HG02885 (cell line): Measurements from ENCODE around the gene NDUFS8.

Experiments
- ATAC-seq: cut with Tn5 transposase; IDR thresholded peaks from one replicate; pipeline ENCODE4 v1.9.1; 2021; ENCODE audit warnings: mild to moderate bottlenecking; ENCODE audit not compliant: unreplicated experiment, poor library complexity

Gene NDUFS8

DNA sequence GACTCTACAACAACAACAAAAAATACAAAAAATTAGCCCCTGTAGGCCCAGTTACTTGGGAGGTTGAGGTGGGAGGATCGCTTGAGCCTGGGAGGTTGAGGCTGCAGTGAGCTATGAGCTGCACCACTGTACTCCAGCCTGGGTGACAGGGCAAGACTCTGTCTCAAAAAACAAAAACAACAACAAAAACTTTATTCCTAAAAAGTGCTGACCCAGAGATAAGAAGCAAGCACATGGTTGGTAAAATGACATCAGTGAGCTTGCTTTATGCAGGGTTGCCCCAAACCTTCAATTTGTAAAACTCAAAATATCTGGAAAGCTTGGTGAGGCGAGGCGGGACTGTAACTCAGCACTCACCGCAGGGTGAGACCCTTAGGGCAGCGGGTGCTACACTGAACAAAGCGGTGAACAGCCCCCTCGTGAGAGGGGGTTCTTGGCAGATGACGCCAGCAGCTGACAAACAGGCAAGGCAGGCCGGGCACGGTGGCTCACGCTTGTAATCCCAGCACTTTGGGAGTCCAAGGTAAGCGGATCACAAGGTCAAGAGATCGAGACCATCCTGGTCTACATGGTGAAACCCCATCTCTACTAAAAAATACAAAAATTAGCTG is 4.9 kb downstream of the NDUFS8 start:
- ATAC-seq = no peak

GRCh38 chr11:68036141-68036716 is 5.7 kb downstream of the NDUFS8 start:
- no peak for ATAC-seq

DNA sequence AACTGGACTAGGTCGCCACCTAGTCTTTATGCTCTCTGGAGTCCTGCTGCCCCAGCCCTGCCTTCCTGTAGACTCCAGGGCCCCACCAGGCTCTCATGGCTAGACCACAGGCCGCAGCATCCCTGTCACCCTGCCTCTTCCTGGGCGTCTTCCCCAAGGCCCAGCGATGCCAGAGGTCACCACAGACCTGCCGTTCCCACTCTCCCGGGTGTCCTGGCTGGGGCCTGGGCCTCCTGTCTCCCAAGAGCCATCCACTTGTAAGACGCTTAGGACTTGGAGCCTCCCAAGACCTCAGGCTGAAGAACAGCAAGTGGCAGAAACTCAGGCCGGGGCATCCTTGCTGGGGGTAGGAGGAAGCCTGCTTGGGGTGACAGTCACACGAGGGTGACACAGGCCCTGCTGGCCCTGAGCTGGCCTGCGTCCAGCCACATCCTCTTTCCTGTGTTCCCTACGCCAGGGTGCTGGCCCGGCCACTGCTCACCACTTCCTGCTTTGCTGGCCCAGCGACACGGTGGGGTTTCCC is 6.3 kb downstream of the NDUFS8 start:
- ATAC-seq = no peak

DNA sequence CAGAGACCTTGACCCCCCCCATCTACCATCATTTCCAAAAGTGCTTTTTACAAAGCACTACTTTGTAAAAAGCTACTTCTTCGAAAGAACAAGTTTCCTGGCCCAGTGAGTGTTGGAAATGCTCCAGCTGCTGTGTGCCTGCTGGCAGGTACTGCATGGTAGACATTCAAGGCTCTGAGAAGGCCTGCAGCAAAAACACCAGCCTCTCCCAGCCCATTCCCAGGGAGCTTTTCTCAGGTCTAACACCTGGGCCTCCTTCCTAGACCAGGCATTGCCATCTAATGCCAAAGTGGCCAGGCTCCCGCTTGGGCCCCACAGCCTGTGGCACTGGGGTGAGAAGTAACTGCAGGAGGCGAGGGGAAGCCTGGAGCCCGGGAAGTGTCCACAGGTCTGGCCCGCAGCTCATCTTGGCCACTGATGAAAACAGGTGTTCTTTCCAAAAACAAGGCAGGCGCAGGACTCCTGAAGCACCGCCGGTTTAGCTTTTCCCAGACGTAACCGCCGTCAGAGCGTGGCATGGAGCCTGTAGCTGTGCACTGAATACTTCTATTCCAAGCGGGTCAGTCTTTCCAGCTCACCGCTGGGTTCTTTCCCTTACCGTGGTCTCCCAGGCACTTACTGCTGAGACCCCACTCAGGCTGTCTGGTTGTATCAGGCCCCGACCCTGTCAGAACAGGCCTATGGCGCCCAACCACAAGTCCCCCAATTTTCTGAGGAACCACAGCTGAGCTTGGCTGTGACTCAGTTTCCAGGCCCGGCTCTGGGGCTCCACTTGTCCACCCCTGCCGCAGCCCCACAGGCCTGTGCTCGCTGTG is 7.1 kb downstream of the NDUFS8 start:
- ATAC-seq = no peak

- no peak for ATAC-seq
These were observed 7.8 kb downstream of the NDUFS8 start for GRCh38 chr11:68038226-68038717.

DNA sequence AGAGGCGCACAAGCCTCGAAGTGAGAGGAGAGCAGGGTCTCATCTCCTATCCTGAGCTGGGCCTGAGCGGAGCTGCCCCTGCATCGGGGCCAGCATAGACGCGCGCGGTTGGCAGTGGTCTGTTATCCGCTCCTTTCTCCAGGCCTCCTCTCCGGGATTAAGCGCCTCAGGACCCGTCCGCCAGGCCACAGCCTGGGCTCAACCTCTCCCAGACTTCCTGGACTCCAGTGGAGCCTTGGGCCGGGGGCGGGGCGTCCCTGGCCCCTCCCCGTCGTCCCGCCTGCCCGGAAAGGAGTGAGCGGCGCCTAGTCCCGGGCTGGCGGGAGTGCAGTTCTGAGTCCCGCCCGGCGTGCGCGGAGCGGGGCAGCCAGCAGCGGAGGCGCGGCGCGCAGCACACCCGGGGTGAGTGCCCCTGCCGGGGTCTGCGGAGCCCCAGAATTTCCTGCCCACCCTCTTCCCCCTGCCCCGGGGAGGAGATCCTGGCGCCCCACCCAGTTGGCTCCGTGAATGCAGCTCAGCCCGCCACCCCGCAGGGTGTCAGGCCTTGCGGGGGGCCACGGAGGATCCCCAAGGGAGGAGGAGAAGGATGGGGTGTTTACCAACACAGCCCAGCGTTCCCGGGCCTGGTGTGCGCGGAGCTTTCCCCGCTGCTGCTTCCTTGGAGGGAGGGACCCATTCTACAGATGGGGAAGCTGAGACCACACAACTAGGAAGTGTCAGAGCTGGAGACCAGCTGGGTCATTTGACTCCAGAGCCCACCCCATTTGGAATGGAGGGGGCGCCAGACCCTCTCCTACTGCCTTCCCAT is 8.4 kb downstream of the NDUFS8 start, which contains the start of gene TCIRG1:
TSS of gene TCIRG1 (plus strand) at position 308 of the 808 bp plus-strand sequence. CDS start 2,247 bp downstream, outside the sequence.
- ATAC-seq = peak; percentile 49

DNA sequence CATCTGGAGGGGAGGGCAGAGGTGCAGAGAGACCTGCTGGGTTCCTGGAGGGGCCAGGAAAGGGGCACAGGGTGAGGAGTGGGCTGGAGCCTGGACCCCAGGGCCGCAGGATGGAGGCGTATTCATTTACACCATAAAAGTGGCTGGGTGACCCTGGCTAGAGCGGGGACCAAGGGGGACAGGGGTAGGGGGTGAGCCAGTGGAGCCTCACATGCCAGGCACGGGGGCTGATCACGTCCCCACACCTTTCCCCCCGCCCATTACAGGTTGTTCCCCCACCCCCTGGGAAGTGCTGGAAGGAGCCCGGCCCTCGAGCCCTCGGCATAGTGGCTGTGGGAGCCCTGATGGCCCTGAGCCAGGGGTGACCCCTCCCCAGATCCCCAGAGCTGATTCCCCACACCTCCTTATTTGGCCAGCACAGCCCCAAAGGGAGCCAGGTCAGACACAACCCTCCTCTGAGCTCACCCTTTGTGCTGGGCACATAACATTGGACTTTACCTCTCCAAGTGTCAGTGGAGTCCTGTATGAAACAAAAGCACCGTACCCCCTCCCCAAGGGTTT is 9.1 kb downstream of the NDUFS8 start:
- no peak for ATAC-seq

DNA sequence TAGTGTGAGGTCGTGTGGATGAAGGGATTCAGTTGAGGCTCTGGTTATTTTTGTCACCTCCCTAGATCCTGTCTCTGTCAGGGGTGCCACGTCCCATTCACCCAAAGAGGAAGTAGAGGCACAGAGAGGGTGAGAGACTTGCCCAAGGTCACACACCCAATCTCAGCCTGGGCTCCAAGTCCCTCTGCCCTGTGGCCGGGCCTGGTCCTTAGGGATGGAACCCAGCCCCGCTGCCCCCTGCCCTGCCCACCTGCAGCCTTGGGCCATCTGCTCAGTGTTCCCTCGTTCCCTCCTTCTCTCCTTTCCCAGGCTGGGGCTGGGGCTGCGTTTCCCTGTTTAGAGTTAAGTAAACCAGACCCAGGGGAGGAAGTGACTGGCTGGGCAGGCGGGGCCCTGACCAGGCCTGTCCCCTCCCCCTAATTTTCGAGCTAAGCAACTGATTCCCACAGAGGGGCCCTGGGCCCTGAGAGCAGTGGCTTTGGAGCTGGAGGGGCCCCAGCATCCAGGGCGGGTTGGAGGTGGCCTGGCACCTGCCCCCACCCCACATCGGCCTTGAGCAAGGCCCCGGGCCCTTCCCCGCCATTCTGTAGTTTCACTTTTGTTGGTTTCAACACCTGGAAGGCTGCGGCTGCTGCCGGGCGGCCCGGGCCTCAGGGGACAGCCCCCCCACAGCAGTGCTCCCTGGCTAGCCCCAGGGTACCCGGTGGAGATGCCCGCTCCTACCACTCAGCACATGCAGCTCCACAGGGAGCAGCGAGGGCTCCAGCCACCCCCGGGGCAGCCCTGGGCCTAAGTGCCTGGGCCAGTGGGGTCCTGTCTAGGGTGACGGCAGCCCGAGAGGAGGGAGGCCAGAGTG is 9.8 kb downstream of the NDUFS8 start:
- peak; percentile 59 for ATAC-seq

GRCh38 chr11:68040957-68041591 is 10.6 kb downstream of the NDUFS8 start:
- ATAC-seq = no peak

GRCh38 chr11:68041617-68042218 is 11.2 kb downstream of the NDUFS8 start:
- ATAC-seq = no peak

GRCh38 chr11:68042219-68043028 is 11.9 kb downstream of the NDUFS8 start:
- no peak for ATAC-seq

GRCh38 chr11:68043029-68043348 is 12.5 kb downstream of the NDUFS8 start:
- no peak for ATAC-seq

DNA sequence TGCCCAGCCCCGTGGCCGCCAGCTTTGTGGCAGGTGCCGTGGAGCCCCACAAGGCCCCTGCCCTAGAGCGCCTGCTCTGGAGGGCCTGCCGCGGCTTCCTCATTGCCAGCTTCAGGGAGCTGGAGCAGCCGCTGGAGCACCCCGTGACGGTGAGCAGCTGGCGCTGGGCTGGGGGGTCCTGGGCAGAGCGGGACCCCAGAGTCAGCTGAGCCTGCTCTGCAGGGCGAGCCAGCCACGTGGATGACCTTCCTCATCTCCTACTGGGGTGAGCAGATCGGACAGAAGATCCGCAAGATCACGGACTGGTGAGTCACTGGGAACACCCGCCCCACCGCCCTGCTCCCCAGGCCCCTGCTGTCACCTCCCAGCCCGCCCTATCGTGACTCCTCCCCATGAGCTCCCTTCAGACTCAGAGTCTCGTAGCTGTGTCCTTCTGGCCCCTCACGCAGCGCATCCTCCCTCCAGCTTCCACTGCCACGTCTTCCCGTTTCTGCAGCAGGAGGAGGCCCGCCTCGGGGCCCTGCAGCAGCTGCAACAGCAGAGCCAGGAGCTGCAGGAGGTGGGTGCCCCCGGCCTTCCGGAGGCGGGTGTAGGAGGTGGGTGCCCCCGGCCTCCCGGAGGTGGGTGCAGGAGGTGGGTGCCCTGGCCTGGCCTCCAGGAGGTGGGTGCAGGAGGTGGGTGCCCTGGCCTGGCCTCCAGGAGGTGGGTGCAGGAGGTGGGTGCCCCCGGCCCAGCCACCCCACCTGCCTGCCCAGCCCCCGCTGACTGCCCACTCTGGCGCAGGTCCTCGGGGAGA is 13.1 kb downstream of the NDUFS8 start:
- ATAC-seq = no peak

GRCh38 chr11:68044145-68044813 is 13.8 kb downstream of the NDUFS8 start:
- ATAC-seq = no peak

GRCh38 chr11:68044898-68045351 is 14.4 kb downstream of the NDUFS8 start:
- ATAC-seq = no peak
